GM12878 (cell line): Measurements from ENCODE around the gene OTOGL. TPM values are rescaled to one million over a fixed set of nuclear protein-coding genes. Genes with fewer than 3 reads are reported as not detected.

ENCODE experiments used
- BACH1 ChIP-seq: fragments of 450-650 bp; IDR thresholded peaks from 2 replicates; pipeline ENCODE4 v1.6.1; 2017; ENCODE audit warnings: mild to moderate bottlenecking, borderline replicate concordance
- BCL11A ChIP-seq: IDR thresholded peaks from 2 replicates; pipeline ENCODE4 v1.6.1; 2011; ENCODE audit warnings: low read depth, low read length
- CBFB ChIP-seq: IDR thresholded peaks from 2 replicates; pipeline ENCODE4 v1.6.1; 2016; ENCODE audit warnings: antibody characterized with exemption, low read depth
- CBX3 ChIP-seq: fragments of 200-600 bp; sonication (generic); IDR thresholded peaks from 2 replicates; pipeline ENCODE4 v1.6.1; 2016; ENCODE audit warnings: low read depth, borderline replicate concordance
- CBX5 ChIP-seq: sonication (generic); IDR thresholded peaks from 2 replicates; pipeline ENCODE4 v1.6.1; 2016; ENCODE audit warnings: low read depth, moderate library complexity, mild to moderate bottlenecking, inconsistent platforms
- CHD2 ChIP-seq: IDR thresholded peaks from 2 replicates; pipeline ENCODE4 v1.6.1; 2011; ENCODE audit warnings: low read depth, low read length, improper control_type of control experiment, borderline replicate concordance
- CREM ChIP-seq: IDR thresholded peaks from 2 replicates; pipeline ENCODE4 v1.6.1; 2014; ENCODE audit warnings: antibody characterized with exemption, low read depth
- EED ChIP-seq: sonication (generic); IDR thresholded peaks from 2 replicates; pipeline ENCODE4 v1.6.1; 2016; ENCODE audit warnings: antibody characterized with exemption, low read depth
- EZH2 ChIP-seq: IDR thresholded peaks from 2 replicates; pipeline ENCODE4 v1.6.1; 2012; ENCODE audit warnings: low read depth, mild to moderate bottlenecking, control low read depth, inconsistent platforms, low read length, borderline replicate concordance; ENCODE audit not compliant: control insufficient read depth
- MXI1 ChIP-seq: fragments of 150-350 bp; IDR thresholded peaks from 2 replicates; pipeline ENCODE4 v1.6.1; 2011; ENCODE audit warnings: low read depth, mild to moderate bottlenecking, inconsistent platforms, low read length, improper control_type of control experiment
- MYB ChIP-seq: fragments of 150-350 bp; IDR thresholded peaks from 2 replicates; pipeline ENCODE4 v1.6.1; 2014; ENCODE audit warnings: mild to moderate bottlenecking, low read depth, low read length, borderline replicate concordance
- NR2C2 ChIP-seq: IDR thresholded peaks from 2 replicates; pipeline ENCODE4 v1.6.1; 2011; ENCODE audit warnings: borderline replicate concordance, low read depth; ENCODE audit not compliant: control insufficient read depth, insufficient read length
- RBBP5 ChIP-seq: fragments of 200-600 bp; sonication (generic); conservative IDR thresholded peaks from 2 replicates; pipeline ENCODE4 v1.6.1; 2016
- RELA ChIP-seq: fragments of 450-650 bp; IDR thresholded peaks from 2 replicates; pipeline ENCODE4 v1.8.0; 2014; ENCODE audit warnings: borderline replicate concordance; ENCODE audit not compliant: partially characterized antibody
- TAF1 ChIP-seq: IDR thresholded peaks from 2 replicates; pipeline ENCODE4 v1.6.1; 2011; ENCODE audit warnings: mild to moderate bottlenecking, low read depth, low read length, borderline replicate concordance
- ZZZ3 ChIP-seq: IDR thresholded peaks from 2 replicates; pipeline ENCODE4 v1.6.1; 2011; ENCODE audit warnings: low read depth; ENCODE audit not compliant: control insufficient read depth, insufficient read length
- polyA plus RNA-seq, 11 experiments: library from polyadenylated mRNA; depleted of rRNA in 4 of 11; unstranded in 6 of 11; stranded (reverse) in 5 of 11; fragments of >200 nt; fragmentation: Nextera tagmentation in 4 of 11; fragmentation: Illumina TruSeq in 1 of 11; extraction: Ambion mirVana in 4 of 11; extraction: Trizol in 1 of 11; gene quantifications; 1 replicate in 1 of 11; 2 replicates in 10 of 11; pipeline versions ENCODE4 v1.2.1 to v1.2.3, GENCODE V29; 2011 to 2016; ENCODE audit warnings: inconsistent platforms in 2 of 11, missing spikeins in 2 of 11, low read depth in 1 of 11
- total RNA-seq, 4 experiments: library from RNA; depleted of rRNA in 3 of 4; stranded (reverse); fragments of >200 nt in 3 of 4; fragmentation: Illumina TruSeq in 1 of 4; extraction: Trizol in 1 of 4; gene quantifications; 2 replicates each; pipeline versions ENCODE4 v1.2.1 to v1.2.3, GENCODE V29; 2013 to 2021
- TF ChIP-seq, protein P1 (sequence below): fragments of 450-650 bp; IDR thresholded peaks from 2 replicates; pipeline ENCODE4 v1.6.1; 2017; ENCODE audit warnings: mild to moderate bottlenecking, low read depth, inconsistent platforms; ENCODE audit not compliant: poor library complexity, severe bottlenecking
- TF ChIP-seq, protein P2 (sequence below): IDR thresholded peaks from 2 replicates; pipeline ENCODE4 v1.6.1; 2011; ENCODE audit warnings: borderline replicate concordance, low read depth, mild to moderate bottlenecking, moderate library complexity, mixed read lengths, low read length; ENCODE audit not compliant: insufficient read depth; ENCODE audit errors: extremely low read length
- TF ChIP-seq, protein P3 (sequence below): fragments of 450-650 bp; IDR thresholded peaks from 2 replicates; pipeline ENCODE4 v1.6.1; 2016; ENCODE audit warnings: mild to moderate bottlenecking, moderate library complexity, borderline replicate concordance
- TF ChIP-seq, protein P4 (sequence below): IDR thresholded peaks from 2 replicates; pipeline ENCODE4 v1.6.1; 2012; ENCODE audit warnings: low read depth, low read length, improper control_type of control experiment
- TF ChIP-seq, protein P5 (sequence below): fragments of 450-650 bp; IDR thresholded peaks from 2 replicates; pipeline ENCODE4 v1.6.1; 2017; ENCODE audit warnings: low read depth, mild to moderate bottlenecking, moderate library complexity

The OTOGL gene
- total and polyA plus RNA-seq, 10 of the 15 experiments (the other 5 are each of a cell fraction or from before 2014, with no cell fraction given), result 0.04 to 3.7 (median 0.27) TPM

DNA sequence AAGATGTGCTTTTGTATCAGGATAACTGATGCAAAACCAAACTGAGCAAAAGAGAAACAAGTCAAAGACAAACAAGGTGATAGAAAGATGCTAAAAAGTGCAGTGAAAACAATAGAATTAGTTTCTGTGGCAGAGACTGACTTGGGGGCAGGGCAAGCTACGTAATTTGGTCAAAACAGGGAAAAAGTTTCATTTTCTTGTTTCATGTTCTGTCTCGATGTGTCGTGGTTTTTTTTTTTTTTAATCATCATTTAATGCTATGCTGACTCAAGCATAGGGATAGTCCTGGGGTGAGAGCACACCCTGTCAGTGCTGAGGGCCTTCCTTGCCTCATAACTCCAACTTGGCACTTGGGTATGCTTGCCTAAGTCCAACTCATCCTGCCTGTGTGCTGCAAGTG is 200.6 kb downstream of the OTOGL start (continued):
- TF ChIP-seq RELA (no peak), MXI1 (no peak), BCL11A (peak; percentile 83), MYB (no peak), EZH2 (no peak), EED (peak; percentile 80), TAF1 (no peak), ZZZ3 (no peak), CBX3 (no peak), BACH1 (no peak), NR2C2 (no peak), CBFB (peak; percentile 72; the same call in 1 of the 2 replicates), CREM (peak; percentile 84), CHD2 (peak; percentile 80), CBX5 (peak; percentile 51; the same call in 1 of the 2 replicates), RBBP5 (no peak)
- TF ChIP-seq, protein P1, sequence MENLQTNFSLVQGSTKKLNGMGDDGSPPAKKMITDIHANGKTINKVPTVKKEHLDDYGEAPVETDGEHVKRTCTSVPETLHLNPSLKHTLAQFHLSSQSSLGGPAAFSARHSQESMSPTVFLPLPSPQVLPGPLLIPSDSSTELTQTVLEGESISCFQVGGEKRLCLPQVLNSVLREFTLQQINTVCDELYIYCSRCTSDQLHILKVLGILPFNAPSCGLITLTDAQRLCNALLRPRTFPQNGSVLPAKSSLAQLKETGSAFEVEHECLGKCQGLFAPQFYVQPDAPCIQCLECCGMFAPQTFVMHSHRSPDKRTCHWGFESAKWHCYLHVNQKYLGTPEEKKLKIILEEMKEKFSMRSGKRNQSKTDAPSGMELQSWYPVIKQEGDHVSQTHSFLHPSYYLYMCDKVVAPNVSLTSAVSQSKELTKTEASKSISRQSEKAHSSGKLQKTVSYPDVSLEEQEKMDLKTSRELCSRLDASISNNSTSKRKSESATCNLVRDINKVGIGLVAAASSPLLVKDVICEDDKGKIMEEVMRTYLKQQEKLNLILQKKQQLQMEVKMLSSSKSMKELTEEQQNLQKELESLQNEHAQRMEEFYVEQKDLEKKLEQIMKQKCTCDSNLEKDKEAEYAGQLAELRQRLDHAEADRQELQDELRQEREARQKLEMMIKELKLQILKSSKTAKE, result peak; percentile 59
- TF ChIP-seq, protein P2, sequence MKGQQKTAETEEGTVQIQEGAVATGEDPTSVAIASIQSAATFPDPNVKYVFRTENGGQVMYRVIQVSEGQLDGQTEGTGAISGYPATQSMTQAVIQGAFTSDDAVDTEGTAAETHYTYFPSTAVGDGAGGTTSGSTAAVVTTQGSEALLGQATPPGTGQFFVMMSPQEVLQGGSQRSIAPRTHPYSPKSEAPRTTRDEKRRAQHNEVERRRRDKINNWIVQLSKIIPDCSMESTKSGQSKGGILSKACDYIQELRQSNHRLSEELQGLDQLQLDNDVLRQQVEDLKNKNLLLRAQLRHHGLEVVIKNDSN, result no peak
- TF ChIP-seq, protein P3, sequence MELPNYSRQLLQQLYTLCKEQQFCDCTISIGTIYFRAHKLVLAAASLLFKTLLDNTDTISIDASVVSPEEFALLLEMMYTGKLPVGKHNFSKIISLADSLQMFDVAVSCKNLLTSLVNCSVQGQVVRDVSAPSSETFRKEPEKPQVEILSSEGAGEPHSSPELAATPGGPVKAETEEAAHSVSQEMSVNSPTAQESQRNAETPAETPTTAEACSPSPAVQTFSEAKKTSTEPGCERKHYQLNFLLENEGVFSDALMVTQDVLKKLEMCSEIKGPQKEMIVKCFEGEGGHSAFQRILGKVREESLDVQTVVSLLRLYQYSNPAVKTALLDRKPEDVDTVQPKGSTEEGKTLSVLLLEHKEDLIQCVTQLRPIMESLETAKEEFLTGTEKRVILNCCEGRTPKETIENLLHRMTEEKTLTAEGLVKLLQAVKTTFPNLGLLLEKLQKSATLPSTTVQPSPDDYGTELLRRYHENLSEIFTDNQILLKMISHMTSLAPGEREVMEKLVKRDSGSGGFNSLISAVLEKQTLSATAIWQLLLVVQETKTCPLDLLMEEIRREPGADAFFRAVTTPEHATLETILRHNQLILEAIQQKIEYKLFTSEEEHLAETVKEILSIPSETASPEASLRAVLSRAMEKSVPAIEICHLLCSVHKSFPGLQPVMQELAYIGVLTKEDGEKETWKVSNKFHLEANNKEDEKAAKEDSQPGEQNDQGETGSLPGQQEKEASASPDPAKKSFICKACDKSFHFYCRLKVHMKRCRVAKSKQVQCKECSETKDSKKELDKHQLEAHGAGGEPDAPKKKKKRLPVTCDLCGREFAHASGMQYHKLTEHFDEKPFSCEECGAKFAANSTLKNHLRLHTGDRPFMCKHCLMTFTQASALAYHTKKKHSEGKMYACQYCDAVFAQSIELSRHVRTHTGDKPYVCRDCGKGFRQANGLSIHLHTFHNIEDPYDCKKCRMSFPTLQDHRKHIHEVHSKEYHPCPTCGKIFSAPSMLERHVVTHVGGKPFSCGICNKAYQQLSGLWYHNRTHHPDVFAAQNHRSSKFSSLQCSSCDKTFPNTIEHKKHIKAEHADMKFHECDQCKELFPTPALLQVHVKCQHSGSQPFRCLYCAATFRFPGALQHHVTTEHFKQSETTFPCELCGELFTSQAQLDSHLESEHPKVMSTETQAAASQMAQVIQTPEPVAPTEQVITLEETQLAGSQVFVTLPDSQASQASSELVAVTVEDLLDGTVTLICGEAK, result no peak
- TF ChIP-seq, protein P4, sequence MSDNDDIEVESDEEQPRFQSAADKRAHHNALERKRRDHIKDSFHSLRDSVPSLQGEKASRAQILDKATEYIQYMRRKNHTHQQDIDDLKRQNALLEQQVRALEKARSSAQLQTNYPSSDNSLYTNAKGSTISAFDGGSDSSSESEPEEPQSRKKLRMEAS, result no peak
- TF ChIP-seq, protein P5, sequence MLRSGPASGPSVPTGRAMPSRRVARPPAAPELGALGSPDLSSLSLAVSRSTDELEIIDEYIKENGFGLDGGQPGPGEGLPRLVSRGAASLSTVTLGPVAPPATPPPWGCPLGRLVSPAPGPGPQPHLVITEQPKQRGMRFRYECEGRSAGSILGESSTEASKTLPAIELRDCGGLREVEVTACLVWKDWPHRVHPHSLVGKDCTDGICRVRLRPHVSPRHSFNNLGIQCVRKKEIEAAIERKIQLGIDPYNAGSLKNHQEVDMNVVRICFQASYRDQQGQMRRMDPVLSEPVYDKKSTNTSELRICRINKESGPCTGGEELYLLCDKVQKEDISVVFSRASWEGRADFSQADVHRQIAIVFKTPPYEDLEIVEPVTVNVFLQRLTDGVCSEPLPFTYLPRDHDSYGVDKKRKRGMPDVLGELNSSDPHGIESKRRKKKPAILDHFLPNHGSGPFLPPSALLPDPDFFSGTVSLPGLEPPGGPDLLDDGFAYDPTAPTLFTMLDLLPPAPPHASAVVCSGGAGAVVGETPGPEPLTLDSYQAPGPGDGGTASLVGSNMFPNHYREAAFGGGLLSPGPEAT, result peak; percentile 62; the same call in 1 of the 2 replicates
